Mucosa of descending colon (tissue), 3 donors: ENCODE results near the gene ANO6. TPM values are rescaled to one million over a fixed set of nuclear protein-coding genes. Genes with fewer than 3 reads are reported as not detected.
A peak's percentile ranks its signal among the peaks of the same experiment; 100 is the strongest.

Experiments
- ATAC-seq: fragments of 200-7000 bp; cut with Tn5 transposase; one replicate; pipeline ENCODE4 v1.9.1; 2020; ENCODE audit warnings: mild to moderate bottlenecking, moderate library complexity
- DNase-seq, 3 donors: peaks; one replicate each; pipeline ENCODE4 v3.0.0-alpha.2; 2020
- H3K36me3 ChIP-seq: fragments of 200-600 bp; one replicate; pipeline ENCODE4 v1.8.0; 2021; ENCODE audit warnings: low read depth, mild to moderate bottlenecking
- H3K4me1 ChIP-seq: fragments of 200-600 bp; one replicate; pipeline ENCODE4 v1.8.0; 2021; ENCODE audit warnings: low read depth, mild to moderate bottlenecking
- H3K4me3 ChIP-seq: fragments of 200-600 bp; one replicate; pipeline ENCODE4 v1.8.0; 2021; ENCODE audit warnings: mild to moderate bottlenecking
- H3K9me3 ChIP-seq: fragments of 200-600 bp; one replicate; pipeline ENCODE4 v1.8.0; 2021; ENCODE audit warnings: mild to moderate bottlenecking
- intact Hi-C, 2 donors: fragments of 100-400 bp; cut with DNase I in 1 of 2; cut with micrococcal nuclease in 1 of 2; formaldehyde crosslinking; loops; one replicate each; pipeline versions ENCODE4 v1.11.0 to v1.11.1; 2022; cut with DNase I, micrococcal nuclease
- total RNA-seq, 3 donors: library from RNA; stranded (reverse); fragmentation: NEBNext Ultra II Directional in 2 of 3; extraction: Animal tissue kit (Norgen Biotek cat#: 25700) in 2 of 3; gene quantifications; one replicate each; pipeline versions ENCODE4 v1.2.1 to v1.2.4, GENCODE V29; 2021 to 2023
- TF ChIP-seq, protein P1 (sequence below): fragments of 200-600 bp; IDR thresholded peaks from one replicate; pipeline ENCODE4 v1.8.0; 2022; ENCODE audit warnings: antibody characterized with exemption, mild to moderate bottlenecking
- donor health status: DM: no; HTN: no; CAD: no; lungs with moderate emphysema.
- donor health status: DM: no; HTN: no; CAD: no.
- donor health status: DM: no; HTN: yes; CAD: no.

The ANO6 gene
- total RNA-seq, 3 donors from 2014 or later, result 7.8 to 65.8 (median 15.2) TPM

GRCh38 chr12:45475594-45475993, 259.7 kb downstream of the ANO6 start:
- Histone ChIP-seq H3K36me3 (no peaks in the 10 kb centered on the region), H3K4me3 (no peak overlapping the region), H3K4me1 (no peaks in the 10 kb centered on the region), H3K9me3 (no peaks in the 10 kb centered on the region)
- TF ChIP-seq, protein P1, sequence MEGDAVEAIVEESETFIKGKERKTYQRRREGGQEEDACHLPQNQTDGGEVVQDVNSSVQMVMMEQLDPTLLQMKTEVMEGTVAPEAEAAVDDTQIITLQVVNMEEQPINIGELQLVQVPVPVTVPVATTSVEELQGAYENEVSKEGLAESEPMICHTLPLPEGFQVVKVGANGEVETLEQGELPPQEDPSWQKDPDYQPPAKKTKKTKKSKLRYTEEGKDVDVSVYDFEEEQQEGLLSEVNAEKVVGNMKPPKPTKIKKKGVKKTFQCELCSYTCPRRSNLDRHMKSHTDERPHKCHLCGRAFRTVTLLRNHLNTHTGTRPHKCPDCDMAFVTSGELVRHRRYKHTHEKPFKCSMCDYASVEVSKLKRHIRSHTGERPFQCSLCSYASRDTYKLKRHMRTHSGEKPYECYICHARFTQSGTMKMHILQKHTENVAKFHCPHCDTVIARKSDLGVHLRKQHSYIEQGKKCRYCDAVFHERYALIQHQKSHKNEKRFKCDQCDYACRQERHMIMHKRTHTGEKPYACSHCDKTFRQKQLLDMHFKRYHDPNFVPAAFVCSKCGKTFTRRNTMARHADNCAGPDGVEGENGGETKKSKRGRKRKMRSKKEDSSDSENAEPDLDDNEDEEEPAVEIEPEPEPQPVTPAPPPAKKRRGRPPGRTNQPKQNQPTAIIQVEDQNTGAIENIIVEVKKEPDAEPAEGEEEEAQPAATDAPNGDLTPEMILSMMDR, result no peak
- intact Hi-C loops, result no loop called here
- ATAC-seq (no peak), DNase-seq (no peak)

DNA sequence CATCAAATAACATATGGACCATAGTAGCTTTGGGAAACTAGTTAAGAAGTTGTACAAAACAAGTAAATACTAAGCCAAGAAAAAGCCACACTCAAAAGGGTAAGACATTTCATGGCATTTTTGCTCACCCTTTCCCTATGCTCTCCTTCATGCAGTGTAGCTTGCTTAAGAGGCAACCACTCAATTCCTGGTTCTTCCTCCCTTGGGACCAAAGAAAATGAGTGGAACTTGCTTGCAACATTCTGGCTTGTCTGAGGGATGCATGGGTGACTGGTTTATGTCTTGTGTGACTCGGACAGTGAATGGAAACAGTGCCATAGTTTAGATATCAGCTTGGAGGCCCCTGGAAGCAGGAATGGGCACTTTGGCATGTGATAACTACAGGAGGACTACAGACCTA, 261.6 kb downstream of the ANO6 start:
- Histone ChIP-seq H3K4me1 (no peaks in the 10 kb centered on the region), H3K9me3 (no peaks in the 10 kb centered on the region), H3K4me3 (no peak overlapping the region), H3K36me3 (no peaks in the 10 kb centered on the region)
- intact Hi-C loops, result no loop called here
- DNase-seq (no peak), ATAC-seq (no peak)
- TF ChIP-seq, protein P1, result no peak

DNA sequence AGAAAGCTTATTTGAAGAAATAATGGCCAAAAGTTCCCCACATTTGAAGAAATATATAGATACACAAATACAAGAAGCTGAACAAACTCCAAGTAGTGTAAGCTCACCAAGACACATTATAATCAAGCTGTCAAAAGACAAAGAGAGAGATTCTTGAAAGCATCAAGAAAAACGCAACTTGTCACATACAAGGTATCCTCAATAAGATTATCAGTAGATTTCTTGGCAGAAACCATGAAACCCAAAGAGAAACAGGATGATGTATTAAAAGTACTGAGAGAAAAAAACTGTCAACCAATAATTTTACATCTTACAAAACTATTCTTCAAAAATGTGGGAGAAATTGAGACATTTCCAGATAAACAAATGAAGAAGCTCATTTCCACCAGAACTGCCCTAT, 263.0 kb downstream of the ANO6 start:
- Histone ChIP-seq H3K4me3 (no peak overlapping the region), H3K36me3 (no peaks in the 10 kb centered on the region), H3K9me3 (no peaks in the 10 kb centered on the region), H3K4me1 (no peaks in the 10 kb centered on the region)
- no peak for ATAC-seq
- DNase-seq, result no peak
- TF ChIP-seq, protein P1, result no peak
- intact Hi-C loops, result no loop called here

DNA sequence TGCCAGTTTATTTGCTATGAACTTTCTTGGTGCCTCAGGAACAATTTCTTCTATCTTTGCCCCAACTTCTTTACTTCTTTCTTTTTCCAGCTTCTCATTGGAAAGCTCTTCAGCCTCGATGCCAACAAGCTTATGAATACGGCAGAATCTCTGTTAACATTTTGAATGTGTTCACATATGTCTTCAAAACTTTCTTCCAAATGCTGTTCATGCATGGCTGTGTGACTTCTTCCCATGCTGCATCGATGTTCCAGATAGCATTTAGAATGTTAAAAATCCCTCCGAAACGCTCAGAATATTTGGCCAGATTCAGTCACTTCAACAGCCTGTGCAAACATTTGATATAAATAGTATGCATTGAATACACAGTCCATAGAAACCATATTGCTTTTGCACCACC, 265.9 kb downstream of the ANO6 start:
- Histone ChIP-seq H3K4me1 (no peaks in the 10 kb centered on the region), H3K4me3 (no peak overlapping the region), H3K9me3 (no peaks in the 10 kb centered on the region), H3K36me3 (no peaks in the 10 kb centered on the region)
- intact Hi-C loops, result no loop called here
- DNase-seq (no peak), ATAC-seq (no peak)
- TF ChIP-seq, protein P1, result no peak

DNA sequence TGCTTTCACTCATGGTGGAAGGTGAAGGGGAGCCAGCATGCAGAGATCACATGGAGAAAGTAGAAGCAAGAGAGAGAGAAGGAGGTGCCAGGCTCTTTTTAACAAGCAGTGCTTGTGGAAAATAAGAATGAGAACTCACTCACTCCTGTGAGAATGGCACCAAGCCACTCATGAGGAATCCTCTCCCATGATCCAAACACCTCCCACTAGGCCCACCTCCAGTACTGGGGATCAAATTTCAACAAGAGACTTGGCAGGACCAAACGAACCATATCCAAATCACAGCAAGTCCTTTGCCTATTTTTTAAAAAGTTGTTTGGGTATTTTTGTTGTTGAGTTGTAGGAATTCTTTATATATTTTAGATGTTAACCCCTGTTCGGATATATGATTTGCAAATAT, 267.7 kb downstream of the ANO6 start:
- intact Hi-C loops, result no loop called here

More for the DNA sequence above, 267.7 kb downstream of the ANO6 start:
- TF ChIP-seq, protein P1, result no peak
- Histone ChIP-seq H3K4me1 (no peaks in the 10 kb centered on the region), H3K36me3 (no peaks in the 10 kb centered on the region), H3K9me3 (no peaks in the 10 kb centered on the region), H3K4me3 (no peak overlapping the region)
- DNase-seq, result peak in 1 of 3 donors; percentile 11
- no peak for ATAC-seq

Other genes starting within 250 kb of the ANO6 start
- not detected for gene DBX2, start 165.0 kb upstream of the ANO6 start, total RNA-seq